IPS-15b (cell line): ENCODE results near the gene GRIK5.

Experiments used
- H3K27me3 ChIP-seq: one replicate; pipeline ENCODE4 v1.6.1; 2013; ENCODE audit warnings: low read length; ENCODE audit not compliant: control insufficient read depth, insufficient read depth
- H3K36me3 ChIP-seq: one replicate; pipeline ENCODE4 v1.6.1; 2013; ENCODE audit warnings: low read length; ENCODE audit not compliant: control insufficient read depth, insufficient read depth
- H3K4me1 ChIP-seq: one replicate; pipeline ENCODE4 v1.6.1; 2013; ENCODE audit warnings: mild to moderate bottlenecking, low read length; ENCODE audit not compliant: control insufficient read depth, insufficient read depth
- H3K4me3 ChIP-seq: one replicate; pipeline ENCODE4 v1.5.1; 2013; ENCODE audit warnings: low read depth, low read length
- H3K9ac ChIP-seq: one replicate; pipeline ENCODE4 v1.6.1; 2013; ENCODE audit warnings: low read depth, mild to moderate bottlenecking, low read length
- H3K9me3 ChIP-seq: one replicate; pipeline ENCODE4 v1.6.1; 2013; ENCODE audit warnings: mild to moderate bottlenecking, low read length; ENCODE audit not compliant: control insufficient read depth, insufficient read depth

The GRIK5 gene

DNA sequence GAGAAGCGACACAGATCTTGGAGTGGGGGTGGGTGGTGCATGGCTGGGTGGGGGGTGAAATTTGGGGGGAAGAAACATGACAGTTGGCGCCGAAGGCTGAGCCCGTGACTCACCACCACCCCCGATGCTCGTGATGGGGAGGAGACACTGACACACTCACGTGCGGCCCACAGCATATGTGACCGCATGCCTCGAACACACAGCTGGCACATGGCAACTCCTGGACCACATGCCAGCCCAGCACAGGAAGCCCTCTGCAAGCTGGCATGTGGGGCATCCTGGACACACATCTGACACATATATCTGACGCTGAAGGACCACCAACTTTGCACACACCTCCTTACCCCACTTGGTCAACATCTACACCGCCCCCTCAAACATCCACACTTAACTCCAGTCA, 1.2 kb upstream of the GRIK5 start:
- peaks cover 5% of the 10 kb centered on the region for H3K4me1 ChIP-seq
- H3K36me3 ChIP-seq: no peaks in the 10 kb centered on the region
- H3K9me3 ChIP-seq: no peaks in the 10 kb centered on the region
- no peaks in the 10 kb centered on the region for H3K27me3 ChIP-seq
- no peak overlapping the region for H3K4me3 ChIP-seq
- no peak overlapping the region for H3K9ac ChIP-seq

DNA sequence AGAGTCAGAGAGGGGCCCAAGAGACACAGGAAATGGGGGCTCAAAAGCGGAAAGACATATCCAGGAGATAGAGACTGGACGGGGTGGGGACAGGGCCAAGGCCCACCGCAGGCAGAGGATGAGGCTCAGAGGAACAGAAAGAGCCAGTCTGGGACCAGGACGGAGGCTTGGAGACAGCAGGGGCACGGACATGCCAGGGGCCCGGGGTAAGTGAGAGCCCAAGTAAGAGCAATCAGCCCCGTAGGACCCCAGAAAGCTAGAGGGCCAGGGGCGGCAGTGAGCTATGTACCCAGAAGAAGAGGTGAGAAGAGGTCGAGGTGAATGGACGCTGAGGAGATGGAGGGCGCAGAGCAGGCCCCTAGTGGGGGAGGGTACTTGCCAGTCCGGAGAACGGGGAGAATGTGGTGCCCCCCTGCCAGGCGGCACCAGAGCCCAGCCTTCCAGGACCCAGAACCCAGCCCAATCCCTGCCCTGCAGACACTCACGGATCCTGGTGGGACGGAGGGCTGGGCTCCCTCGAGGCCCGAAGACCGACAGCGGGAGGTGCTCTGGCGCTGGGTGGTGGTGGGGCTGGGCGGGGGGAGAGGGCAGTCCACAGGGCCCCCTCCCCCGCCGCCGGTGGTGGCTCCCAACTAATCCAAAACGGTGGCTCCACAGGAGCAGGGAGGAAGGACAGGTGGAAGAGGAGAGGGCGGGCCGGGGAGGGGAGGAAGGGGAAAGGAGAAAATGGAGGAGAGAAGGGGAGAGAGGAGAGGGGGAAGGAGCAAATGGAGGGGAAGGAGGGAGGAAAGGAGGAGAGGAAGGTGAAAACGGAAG, 1.0 kb downstream of the GRIK5 start:
- peak overlapping the region; percentile 80 for H3K4me3 ChIP-seq
- H3K9ac ChIP-seq: peak overlapping the region; percentile 8
- H3K4me1 ChIP-seq: peaks cover 5% of the 10 kb centered on the region
- no peaks in the 10 kb centered on the region for H3K9me3 ChIP-seq
- no peaks in the 10 kb centered on the region for H3K27me3 ChIP-seq
- H3K36me3 ChIP-seq: peaks cover 19% of the 10 kb centered on the region

DNA sequence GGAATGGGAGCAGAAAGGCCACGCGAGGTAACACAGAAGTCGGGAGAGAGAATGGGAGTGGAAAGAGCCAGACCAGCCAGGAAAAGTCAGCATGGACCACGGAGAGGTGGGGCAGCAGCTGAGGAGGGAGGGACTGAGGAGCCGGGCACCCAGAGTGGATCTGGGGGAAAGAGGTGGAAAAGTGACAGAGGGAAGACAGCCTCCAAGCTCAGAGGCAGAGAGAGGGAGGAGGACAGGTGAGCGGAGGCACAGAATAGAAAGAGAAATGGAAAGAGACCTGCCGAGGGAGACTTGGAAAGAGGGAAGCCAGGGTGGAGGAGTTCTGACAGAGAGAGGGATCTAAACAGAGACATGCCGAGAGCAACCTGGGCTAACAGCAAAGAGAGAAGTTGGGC, 1.6 kb downstream of the GRIK5 start:
- no peaks in the 10 kb centered on the region for H3K27me3 ChIP-seq
- H3K4me3 ChIP-seq: peak overlapping the region; percentile 80
- peak overlapping the region; percentile 8 for H3K9ac ChIP-seq
- no peaks in the 10 kb centered on the region for H3K9me3 ChIP-seq
- peaks cover 5% of the 10 kb centered on the region for H3K4me1 ChIP-seq
- H3K36me3 ChIP-seq: peaks cover 19% of the 10 kb centered on the region

DNA sequence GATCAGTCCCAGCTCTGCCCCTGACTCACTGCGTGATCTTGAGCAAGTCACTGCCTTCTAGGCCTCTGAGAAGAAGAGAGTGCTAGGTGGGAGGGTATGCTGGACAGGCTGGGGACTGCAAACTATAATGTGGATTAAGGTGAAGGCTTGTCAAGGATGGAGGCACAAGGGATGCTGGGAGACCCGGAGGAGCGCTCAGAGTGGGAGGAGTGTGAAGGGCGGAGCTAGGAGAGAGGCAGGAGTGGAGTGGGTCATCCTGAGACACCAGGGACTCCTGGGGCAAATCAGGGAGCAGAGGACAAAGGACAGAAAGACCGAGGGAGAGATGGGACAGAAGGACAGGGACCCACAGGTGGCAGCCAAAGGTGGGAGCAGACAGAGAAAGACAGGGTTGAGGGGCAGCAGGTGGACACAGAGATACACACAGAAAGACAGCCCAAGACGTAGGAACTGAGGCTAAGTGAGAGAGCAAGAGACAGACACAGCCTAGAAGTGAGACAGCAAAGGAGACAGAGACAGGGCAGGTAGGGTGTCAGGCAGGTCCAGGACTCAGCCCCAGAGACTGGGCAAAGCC, 2.6 kb downstream of the GRIK5 start:
- H3K9ac ChIP-seq: no peak overlapping the region
- no peaks in the 10 kb centered on the region for H3K9me3 ChIP-seq
- no peaks in the 10 kb centered on the region for H3K27me3 ChIP-seq
- peak overlapping the region; percentile 11 for H3K4me3 ChIP-seq
- H3K36me3 ChIP-seq: peaks cover 27% of the 10 kb centered on the region
- peaks cover 5% of the 10 kb centered on the region for H3K4me1 ChIP-seq

DNA sequence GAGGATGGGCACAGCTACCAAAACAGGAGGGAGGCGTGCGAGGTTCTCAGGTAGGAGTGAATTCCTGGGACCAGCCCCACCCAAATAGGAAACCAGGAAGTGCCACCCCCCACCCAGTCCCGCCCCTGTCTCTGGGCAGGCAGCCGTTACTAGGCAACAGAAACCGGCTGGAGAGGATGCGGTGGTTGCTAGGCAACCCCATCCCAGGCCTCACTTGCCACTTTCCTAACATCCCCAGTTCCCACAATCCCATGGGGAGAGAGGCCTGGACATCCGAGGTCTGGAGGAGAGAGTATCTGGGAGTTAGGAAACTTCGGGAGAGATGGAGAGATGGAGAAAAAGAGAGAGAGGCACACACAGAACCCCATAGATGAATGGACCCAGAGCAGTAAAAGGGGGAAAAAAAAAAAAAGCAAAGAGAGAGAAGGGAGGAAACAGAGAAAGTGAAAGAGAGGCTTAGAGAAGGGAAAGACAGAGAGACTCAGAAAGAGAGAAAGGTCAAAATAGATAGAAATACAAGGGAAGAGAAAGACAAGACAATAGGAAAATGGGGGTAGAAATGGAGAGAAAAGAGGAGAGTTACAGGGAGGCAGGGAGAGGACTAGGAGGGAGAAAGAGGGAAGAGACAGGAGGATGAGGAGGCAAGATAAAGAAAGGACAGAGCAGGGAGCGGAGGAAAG, 3.8 kb downstream of the GRIK5 start:
- Histone ChIP-seq H3K36me3 (peaks cover 37% of the 10 kb centered on the region), H3K9ac (no peak overlapping the region), H3K27me3 (no peaks in the 10 kb centered on the region), H3K9me3 (no peaks in the 10 kb centered on the region), H3K4me3 (no peak overlapping the region), H3K4me1 (peaks cover 5% of the 10 kb centered on the region)

DNA sequence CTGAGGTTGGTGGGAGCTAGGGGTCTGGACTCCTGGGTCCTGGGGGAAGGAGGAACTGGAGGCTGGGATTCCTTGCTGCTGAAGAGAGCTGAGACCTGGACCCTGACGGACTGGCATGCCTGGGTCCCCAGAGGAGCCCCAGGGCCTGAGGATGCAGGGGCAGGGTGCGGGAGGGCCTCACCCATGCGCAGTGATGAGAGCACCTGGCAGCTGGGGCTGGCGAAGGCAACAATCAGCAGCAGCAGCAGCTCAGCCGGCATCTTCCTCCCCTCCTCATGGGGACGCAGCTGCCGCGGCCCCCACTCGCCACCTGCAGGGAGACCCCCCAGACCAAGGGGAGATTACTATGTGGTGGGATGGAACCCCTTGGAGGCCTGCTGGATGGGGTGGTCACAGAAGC, 4.5 kb downstream of the GRIK5 start:
- Histone ChIP-seq H3K4me1 (peaks cover 3% of the 10 kb centered on the region), H3K4me3 (no peak overlapping the region), H3K9me3 (no peaks in the 10 kb centered on the region), H3K27me3 (no peaks in the 10 kb centered on the region), H3K9ac (no peak overlapping the region), H3K36me3 (peaks cover 37% of the 10 kb centered on the region)

DNA sequence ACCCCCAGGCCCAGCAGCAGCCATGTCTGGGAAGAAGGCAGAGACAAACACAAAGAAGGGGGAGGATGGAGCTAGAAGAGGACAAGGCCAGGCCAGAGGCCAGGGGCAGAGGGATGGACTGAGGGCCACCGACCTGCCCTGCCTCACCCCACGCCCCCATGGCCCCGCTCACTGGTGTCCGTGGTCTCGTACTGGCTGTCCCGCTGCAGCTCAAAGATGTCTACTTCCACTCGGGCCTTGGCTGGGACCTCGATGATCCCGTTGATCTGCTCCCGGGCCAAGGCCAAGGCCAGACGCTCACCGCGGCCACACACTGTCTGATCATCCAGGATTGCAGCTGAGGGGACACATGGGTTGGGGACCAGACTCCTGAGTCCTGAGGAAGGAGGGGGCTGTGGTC, 5.0 kb downstream of the GRIK5 start:
- Histone ChIP-seq H3K4me3 (no peak overlapping the region), H3K9me3 (no peaks in the 10 kb centered on the region), H3K36me3 (peaks cover 37% of the 10 kb centered on the region), H3K9ac (no peak overlapping the region), H3K27me3 (no peaks in the 10 kb centered on the region), H3K4me1 (peaks cover 3% of the 10 kb centered on the region)

DNA sequence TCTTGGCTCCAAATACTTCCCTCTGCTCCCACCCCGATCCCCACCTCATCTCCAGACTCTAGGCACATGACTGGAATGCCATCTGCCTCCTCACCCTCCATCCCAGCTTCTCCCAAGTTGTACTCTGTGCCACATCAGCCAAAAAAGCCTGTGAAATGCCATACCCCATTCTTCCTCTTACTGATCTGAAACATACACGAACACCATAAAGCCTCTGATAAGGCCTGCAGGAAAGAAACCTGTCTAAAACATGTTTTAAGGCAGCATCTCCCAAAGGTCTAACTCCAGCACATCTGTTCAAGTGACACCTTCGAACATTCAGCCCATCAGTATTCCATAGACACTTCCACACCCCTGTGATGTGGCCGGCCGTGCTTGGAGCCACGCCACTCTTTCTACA, 5.6 kb downstream of the GRIK5 start:
- no peak overlapping the region for H3K4me3 ChIP-seq
- peaks cover 41% of the 10 kb centered on the region for H3K36me3 ChIP-seq
- peaks cover 3% of the 10 kb centered on the region for H3K4me1 ChIP-seq
- no peaks in the 10 kb centered on the region for H3K27me3 ChIP-seq
- no peak overlapping the region for H3K9ac ChIP-seq
- no peaks in the 10 kb centered on the region for H3K9me3 ChIP-seq

DNA sequence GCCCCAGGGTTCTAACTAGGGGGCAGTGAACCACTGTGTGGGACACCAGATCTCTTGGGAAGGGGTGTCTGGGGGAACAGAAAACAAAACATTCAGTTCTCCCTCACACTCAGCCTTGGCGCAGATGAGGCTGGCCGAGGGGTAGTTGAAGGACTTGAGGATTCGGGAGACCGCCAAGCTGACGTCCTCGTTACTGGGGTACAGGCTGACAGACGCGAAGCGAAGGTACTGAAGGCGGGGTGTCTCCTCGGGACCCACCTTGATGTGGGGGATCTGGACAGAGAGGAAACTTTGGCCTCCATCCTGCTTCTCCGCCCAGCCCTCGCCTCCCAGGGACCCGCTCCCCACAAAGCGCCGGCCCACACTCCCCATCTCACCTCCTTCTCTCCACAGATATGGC, 7.6 kb downstream of the GRIK5 start:
- Histone ChIP-seq H3K36me3 (peaks cover 47% of the 10 kb centered on the region), H3K4me3 (no peak overlapping the region), H3K9ac (no peak overlapping the region), H3K27me3 (no peaks in the 10 kb centered on the region), H3K4me1 (no peaks in the 10 kb centered on the region), H3K9me3 (no peaks in the 10 kb centered on the region)

DNA sequence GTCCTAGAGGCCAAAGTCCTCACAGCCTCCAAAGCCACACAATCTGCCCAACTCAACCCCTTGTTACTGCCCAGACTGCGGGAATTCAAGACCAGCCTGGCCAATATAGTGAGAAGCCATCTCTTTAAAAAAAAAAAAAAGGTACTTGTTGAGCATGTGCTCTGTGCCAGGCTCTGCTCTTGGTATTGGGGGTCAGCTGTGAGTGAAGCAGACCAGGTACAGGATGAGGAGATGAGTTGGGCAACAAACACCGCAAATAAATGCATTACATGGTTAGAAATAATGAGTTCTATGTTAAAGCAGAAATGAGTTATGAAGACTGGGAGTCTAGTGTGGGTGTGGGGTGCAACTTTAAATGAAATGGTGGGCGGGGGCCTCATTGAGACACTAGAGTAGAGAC, 9.9 kb downstream of the GRIK5 start:
- peaks cover 47% of the 10 kb centered on the region for H3K36me3 ChIP-seq
- no peak overlapping the region for H3K4me3 ChIP-seq
- H3K4me1 ChIP-seq: no peaks in the 10 kb centered on the region
- no peaks in the 10 kb centered on the region for H3K9me3 ChIP-seq
- H3K9ac ChIP-seq: no peak overlapping the region
- no peaks in the 10 kb centered on the region for H3K27me3 ChIP-seq

DNA sequence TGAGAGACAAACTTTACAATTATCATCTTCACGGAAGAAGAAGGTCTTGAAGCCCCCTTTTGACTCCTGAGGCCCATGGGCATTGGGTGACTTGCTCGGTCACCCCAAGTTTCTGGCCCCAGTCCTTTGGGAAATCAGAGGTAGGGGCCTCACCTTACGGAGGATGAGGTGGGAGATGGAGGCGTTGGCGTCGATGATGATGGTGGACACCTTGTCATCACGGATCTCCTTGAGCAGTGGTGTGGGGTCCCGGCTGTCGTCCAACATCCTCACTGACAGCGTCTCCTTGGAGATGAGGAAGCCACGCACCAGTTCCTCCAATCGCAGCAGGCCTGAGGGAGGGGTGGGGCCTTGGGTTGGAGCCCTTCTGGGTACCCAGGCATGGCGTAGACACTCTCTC, 10.8 kb downstream of the GRIK5 start:
- no peaks in the 10 kb centered on the region for H3K27me3 ChIP-seq
- H3K9ac ChIP-seq: no peak overlapping the region
- H3K4me3 ChIP-seq: no peak overlapping the region
- no peaks in the 10 kb centered on the region for H3K4me1 ChIP-seq
- H3K36me3 ChIP-seq: peaks cover 45% of the 10 kb centered on the region
- H3K9me3 ChIP-seq: no peaks in the 10 kb centered on the region

DNA sequence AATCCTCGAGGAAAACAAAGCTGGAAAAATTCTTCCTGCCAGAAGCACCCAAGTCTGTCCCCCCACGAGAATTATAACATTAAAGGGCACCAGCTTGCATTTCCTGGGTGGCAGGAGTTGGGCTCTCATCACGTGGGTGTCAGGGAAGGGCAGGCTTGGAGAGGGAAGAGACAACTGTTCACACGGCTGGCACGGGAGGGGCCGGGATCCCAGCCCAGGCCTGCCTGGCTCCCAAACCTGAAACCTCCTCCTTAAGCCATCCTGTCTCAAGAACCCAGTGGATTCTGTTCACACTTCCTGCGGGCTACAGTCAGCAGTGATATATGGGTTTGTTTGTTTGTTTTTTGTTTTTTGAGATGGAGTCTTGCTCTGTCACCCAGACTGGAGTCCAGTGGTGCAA, 12.2 kb downstream of the GRIK5 start:
- no peaks in the 10 kb centered on the region for H3K4me1 ChIP-seq
- no peaks in the 10 kb centered on the region for H3K27me3 ChIP-seq
- no peak overlapping the region for H3K9ac ChIP-seq
- H3K9me3 ChIP-seq: no peaks in the 10 kb centered on the region
- H3K36me3 ChIP-seq: peaks cover 50% of the 10 kb centered on the region
- H3K4me3 ChIP-seq: no peak overlapping the region
